ENCODE measurements around the gene ZCCHC24. TPM values are rescaled to one million over a fixed set of nuclear protein-coding genes. Genes with fewer than 3 reads are reported as not detected.

Gene ZCCHC24
- total and polyA plus RNA-seq, 2 experiments from 2014 or later = 58.0 to 65.4 TPM

- peaks cover 2% of the 10 kb centered on the region for H3K36me3 ChIP-seq
- DNase-seq (ENCODE audit: low read depth in 1 of 2, low spot score in 1 of 2) = no peak
- no peak overlapping the region for H3K4me3 ChIP-seq
- no peaks in the 10 kb centered on the region for H3K27me3 ChIP-seq
- no peak overlapping the region for H3K27ac ChIP-seq
- peaks cover 35% of the 10 kb centered on the region for H3K4me1 ChIP-seq (ENCODE audit: low read depth)
- TF ChIP-seq CTCF (IDR thresholded peaks at IDR 0.05; ENCODE audit: low read depth, low read length) = no peak
- no peaks in the 10 kb centered on the region for H3K9me3 ChIP-seq (ENCODE audit: low read depth)
These were observed 3.0 kb downstream of the ZCCHC24 start for GRCh38 chr10:79442171-79443040.

DNA sequence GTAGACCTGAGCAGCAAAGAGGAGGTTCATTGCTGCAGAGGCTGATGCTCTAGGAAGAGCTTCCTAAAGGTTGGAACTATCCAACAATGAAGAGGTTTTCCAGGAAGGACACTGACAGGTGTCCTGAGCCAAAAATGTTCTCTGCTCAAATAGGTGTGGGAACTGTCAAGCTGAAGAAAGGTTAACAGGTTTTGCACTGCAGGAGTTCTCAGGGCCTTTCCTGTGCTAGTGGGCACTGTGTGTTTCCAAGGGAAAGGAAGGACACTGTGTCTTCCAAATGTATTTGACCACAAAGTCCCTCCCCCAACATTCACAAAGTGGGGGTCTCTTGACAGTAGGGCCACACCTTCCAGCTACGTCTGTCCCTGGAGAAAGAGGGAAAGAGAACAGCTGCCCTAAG is 4.0 kb downstream of the ZCCHC24 start:
- H3K9me3 ChIP-seq (ENCODE audit: low read depth) = no peaks in the 10 kb centered on the region
- H3K4me1 ChIP-seq (ENCODE audit: low read depth) = peaks cover 34% of the 10 kb centered on the region
- H3K36me3 ChIP-seq = peaks cover 3% of the 10 kb centered on the region
- H3K27me3 ChIP-seq = no peaks in the 10 kb centered on the region
- no peak overlapping the region for H3K27ac ChIP-seq
- TF ChIP-seq CTCF (IDR thresholded peaks at IDR 0.05; ENCODE audit: low read depth, low read length) = no peak
- DNase-seq (ENCODE audit: low read depth in 1 of 2, low spot score in 1 of 2) = no peak
- no peak overlapping the region for H3K4me3 ChIP-seq

DNA sequence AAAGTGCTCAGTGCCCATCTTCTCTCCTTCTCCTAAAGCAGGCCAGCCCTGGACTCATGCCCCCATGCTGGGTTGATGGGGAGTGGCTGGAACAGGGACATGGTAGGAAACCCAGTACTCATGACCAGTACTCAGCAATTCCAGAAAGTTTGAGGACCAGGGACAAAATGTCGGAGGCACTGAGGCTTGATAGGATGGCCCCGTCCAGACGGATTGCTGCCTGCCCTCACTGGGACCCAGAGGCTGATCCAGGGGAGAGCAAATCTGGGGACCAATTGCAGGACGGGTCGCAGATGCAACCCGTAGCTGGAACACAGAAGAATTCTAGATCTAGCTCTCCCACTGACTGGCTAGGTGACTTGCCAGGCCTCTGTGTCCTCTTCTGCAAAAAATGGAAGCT is 5.1 kb downstream of the ZCCHC24 start:
- no peak for DNase-seq (ENCODE audit: low read depth in 1 of 2, low spot score in 1 of 2)
- H3K27ac ChIP-seq = no peak overlapping the region
- H3K27me3 ChIP-seq = no peaks in the 10 kb centered on the region
- TF ChIP-seq CTCF (IDR thresholded peaks at IDR 0.05; ENCODE audit: low read depth, low read length) = no peak
- no peaks in the 10 kb centered on the region for H3K9me3 ChIP-seq (ENCODE audit: low read depth)
- H3K36me3 ChIP-seq = peaks cover 3% of the 10 kb centered on the region
- no peak overlapping the region for H3K4me3 ChIP-seq
- H3K4me1 ChIP-seq (ENCODE audit: low read depth) = peaks cover 45% of the 10 kb centered on the region

- Histone ChIP-seq H3K4me3 (no peak overlapping the region), H3K36me3 (peaks cover 3% of the 10 kb centered on the region), H3K9me3 (ENCODE audit: low read depth) (no peaks in the 10 kb centered on the region), H3K27me3 (no peaks in the 10 kb centered on the region), H3K4me1 (ENCODE audit: low read depth) (peaks cover 61% of the 10 kb centered on the region), H3K27ac (peak overlapping the region; percentile 47)
- TF ChIP-seq CTCF (IDR thresholded peaks at IDR 0.05; ENCODE audit: low read depth, low read length) = no peak
- DNase-seq (ENCODE audit: low read depth in 1 of 2, low spot score in 1 of 2) = no peak
These were observed 6.7 kb downstream of the ZCCHC24 start for GRCh38 chr10:79438699-79439085.

- H3K4me3 ChIP-seq = no peak overlapping the region
- peaks cover 3% of the 10 kb centered on the region for H3K36me3 ChIP-seq
- peaks cover 66% of the 10 kb centered on the region for H3K4me1 ChIP-seq (ENCODE audit: low read depth)
- H3K27me3 ChIP-seq = no peaks in the 10 kb centered on the region
- H3K9me3 ChIP-seq (ENCODE audit: low read depth) = no peaks in the 10 kb centered on the region
- H3K27ac ChIP-seq = peak overlapping the region; percentile 47
- DNase-seq (ENCODE audit: low read depth in 1 of 2, low spot score in 1 of 2) = no peak
- TF ChIP-seq CTCF (IDR thresholded peaks at IDR 0.05; ENCODE audit: low read depth, low read length) = peak; percentile 45
These were observed 7.3 kb downstream of the ZCCHC24 start for GRCh38 chr10:79438021-79438698.

All from cardiac muscle cell (in vitro differentiated cells and primary cell).